Activated T-cell treated with anti-CD3 and anti-CD28 coated beads for 1 hour (primary cell): ENCODE data around the gene ERI3.

Experiments used
- DNase-seq: peaks from one replicate; pipeline ENCODE4 v3.0.0-alpha.2; 2020; ENCODE audit warnings: low read depth

Gene ERI3

GRCh38 chr1:44348061-44348485 is 7.0 kb downstream of the ERI3 start:
- no peak for DNase-seq

- no peak for DNase-seq
These were observed 7.8 kb downstream of the ERI3 start for GRCh38 chr1:44347280-44347679.

- DNase-seq, result no peak
These were observed 8.2 kb downstream of the ERI3 start for GRCh38 chr1:44346878-44347277.

GRCh38 chr1:44346184-44346583 is 8.9 kb downstream of the ERI3 start:
- DNase-seq, result no peak

GRCh38 chr1:44345187-44345775 is 9.8 kb downstream of the ERI3 start:
- DNase-seq, result no peak

- DNase-seq, result no peak
These were observed 15.3 kb downstream of the ERI3 start for GRCh38 chr1:44339731-44340130.

- DNase-seq, result no peak
These were observed 16.9 kb downstream of the ERI3 start for GRCh38 chr1:44338136-44338535.

- DNase-seq, result no peak
These were observed 18.4 kb downstream of the ERI3 start for GRCh38 chr1:44336668-44337067.

GRCh38 chr1:44334968-44335367 is 20.1 kb downstream of the ERI3 start:
- DNase-seq, result no peak

GRCh38 chr1:44333376-44333775 is 21.7 kb downstream of the ERI3 start:
- DNase-seq, result no peak

- DNase-seq, result no peak
These were observed 22.6 kb downstream of the ERI3 start for GRCh38 chr1:44332505-44332904.

GRCh38 chr1:44330935-44331334 is 24.1 kb downstream of the ERI3 start:
- DNase-seq, result no peak

- DNase-seq, result no peak
These were observed 26.2 kb downstream of the ERI3 start for GRCh38 chr1:44328671-44329416.

GRCh38 chr1:44327679-44328491 is 27.2 kb downstream of the ERI3 start:
- no peak for DNase-seq

GRCh38 chr1:44326821-44327465 is 28.1 kb downstream of the ERI3 start:
- no peak for DNase-seq

GRCh38 chr1:44326024-44326701 is 28.9 kb downstream of the ERI3 start:
- DNase-seq, result no peak

- DNase-seq, result no peak
These were observed 31.1 kb downstream of the ERI3 start for GRCh38 chr1:44323947-44324346.

- no peak for DNase-seq
These were observed 32.7 kb downstream of the ERI3 start for GRCh38 chr1:44322367-44322766.

- DNase-seq, result no peak
These were observed 33.6 kb downstream of the ERI3 start for GRCh38 chr1:44321466-44321865.

- peak; percentile 19 for DNase-seq
These were observed 36.7 kb downstream of the ERI3 start for GRCh38 chr1:44318097-44319088.
